Caco-2 (cell line): Measurements from ENCODE around the gene CFAP92. TPM values are rescaled to one million over a fixed set of nuclear protein-coding genes. Genes with fewer than 3 reads are reported as not detected.
A peak's percentile ranks its signal among the peaks of the same experiment; 100 is the strongest.

ENCODE experiments used
- BruUV-seq: library from RNA; stranded (reverse); fragments of 400-500 nt; replicated peaks from 2 replicates; lab custom pipeline; 2021; lab: Mats Ljungman, UMichigan
- CTCF ChIA-PET: fragments of 300-600 bp; sonication (Branson Sonifier 250); formaldehyde crosslinking; loops from one replicate; lab custom pipeline; 2022; ENCODE audit warnings: antibody characterized with exemption; lab: Charles Lee
- POLR2A ChIA-PET: fragments of 300-600 bp; sonication (Branson Sonifier 250); formaldehyde crosslinking; loops from one replicate; lab custom pipeline; 2022; ENCODE audit warnings: antibody characterized with exemption; lab: Charles Lee
- DNase-seq, 2 experiments: peaks; one replicate each; pipeline versions ENCODE4 v3.0.0 to v3.0.0-alpha.2; 2020 to 2022
- H3K27me3 ChIP-seq: replicated peaks from 2 replicates; pipeline ENCODE4 v1.6.0; 2011; ENCODE audit warnings: low read length; ENCODE audit not compliant: control insufficient read depth, insufficient read depth
- H3K36me3 ChIP-seq: 2 replicates; pipeline ENCODE4 v1.5.1; 2011; ENCODE audit warnings: low read length; ENCODE audit not compliant: control insufficient read depth, insufficient read depth
- H3K4me1 ChIP-seq: fragments of 250-450 bp; sonication (Bioruptor Pico); 2 replicates; pipeline ENCODE4 v1.5.1; 2020; ENCODE audit warnings: mild to moderate bottlenecking
- H3K4me3 ChIP-seq: 2 replicates; pipeline ENCODE4 v1.5.1; 2011; ENCODE audit warnings: low read depth, mild to moderate bottlenecking, control low read depth, low read length
- H3K9me3 ChIP-seq: fragments of 250-450 bp; sonication (Bioruptor Pico); 2 replicates; pipeline ENCODE4 v1.5.1; 2020; ENCODE audit warnings: mild to moderate bottlenecking, moderate library complexity
- H3K27ac Mint-ChIP-seq: one replicate; pipeline ENCODE4 v1.8.0; 2022; ENCODE audit warnings: mixed read lengths; ENCODE audit not compliant: unreplicated experiment
- H3K27me3 Mint-ChIP-seq: one replicate; pipeline ENCODE4 v1.8.0; 2022; ENCODE audit warnings: mixed read lengths; ENCODE audit not compliant: insufficient read depth, unreplicated experiment
- H3K36me3 Mint-ChIP-seq: one replicate; pipeline ENCODE4 v1.8.0; 2022; ENCODE audit warnings: mild to moderate bottlenecking, mixed read lengths; ENCODE audit not compliant: insufficient read depth, unreplicated experiment
- H3K4me1 Mint-ChIP-seq: one replicate; pipeline ENCODE4 v1.8.0; 2022; ENCODE audit warnings: low read depth, mixed read lengths; ENCODE audit not compliant: unreplicated experiment
- H3K4me3 Mint-ChIP-seq: one replicate; pipeline ENCODE4 v1.8.0; 2022; ENCODE audit warnings: mild to moderate bottlenecking, moderate library complexity, mixed read lengths; ENCODE audit not compliant: unreplicated experiment
- H3K9me3 Mint-ChIP-seq: one replicate; pipeline ENCODE4 v1.8.0; 2022; ENCODE audit warnings: mixed read lengths; ENCODE audit not compliant: unreplicated experiment
- CTCF ChIP-seq, 2 experiments: fragments of 200-600 bp in 1 of 2; IDR thresholded peaks; 1 replicate in 1 of 2; 2 replicates in 1 of 2; pipeline versions ENCODE4 v1.5.1 to v1.8.0; 2011 to 2022; ENCODE audit warnings: antibody characterized with exemption in 1 of 2, control low read depth in 1 of 2, inconsistent platforms in 1 of 2, low read depth in 1 of 2, low read length in 1 of 2, mild to moderate bottlenecking in 1 of 2, moderate library complexity in 1 of 2; ENCODE audit not compliant: insufficient read depth in 1 of 2, severe bottlenecking in 1 of 2, unreplicated experiment in 1 of 2
- intact Hi-C: fragments of 100-400 bp; cut with micrococcal nuclease; formaldehyde crosslinking; loops from one replicate; pipeline ENCODE4 v1.10.0; 2022; ENCODE audit not compliant: unreplicated experiment
- total RNA-seq: library from RNA; stranded (reverse); gene quantifications from 2 replicates; pipeline ENCODE4 v1.2.3, GENCODE V29; 2022

CFAP92 gene
- total RNA-seq, 1 experiment from 2014 or later: 5.9 TPM

DNA sequence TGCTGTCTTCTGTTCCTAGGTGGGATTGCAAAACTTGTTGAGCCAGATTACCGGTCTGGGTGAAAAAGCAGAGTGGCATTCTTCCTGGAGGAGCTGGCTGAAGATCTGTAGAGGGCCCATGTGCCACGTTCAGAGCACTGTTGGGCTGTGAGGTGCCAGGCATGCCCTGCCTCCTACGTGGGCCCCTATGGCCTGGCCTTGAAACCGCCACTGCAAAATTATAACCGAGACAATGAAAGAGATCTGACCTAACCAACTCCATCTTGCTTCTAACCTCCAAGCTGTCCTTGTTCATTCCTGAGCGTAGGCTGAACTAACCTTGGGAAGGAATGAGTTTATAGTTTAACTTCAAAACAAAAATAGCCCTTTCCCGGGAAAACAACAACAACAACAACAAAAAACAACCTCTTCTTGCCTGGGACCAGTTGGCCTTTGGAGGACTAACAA, 115.8 kb downstream of the CFAP92 start:
- Mint-ChIP-seq H3K4me1 (peaks cover 30% of the 10 kb centered on the region), H3K36me3 (peaks cover 40% of the 10 kb centered on the region), H3K4me3 (peak overlapping the region; percentile 79), H3K27me3 (no peaks in the 10 kb centered on the region), H3K27ac (peak overlapping the region; percentile 87), H3K9me3 (no peaks in the 10 kb centered on the region)
- H3K4me1 ChIP-seq: peaks cover 22% of the 10 kb centered on the region
- peaks cover 2% of the 10 kb centered on the region for H3K36me3 ChIP-seq
- peak overlapping the region; percentile 82 for H3K4me3 ChIP-seq
- POLR2A ChIA-PET: interaction anchor here (1.2 to 1.9 kb wide), 2 partner anchors 197 to 228 kb away, joined by 3 to 12 read pairs; no protein-coding TSS in a partner anchor
- DNase-seq: no peak
- intact Hi-C loops: no loop called here
- BruUV-seq: no TSS peak
- CTCF ChIA-PET: interaction anchor here (1.0 to 3.1 kb wide), 3 partner anchors 73 to 198 kb away, joined by 3 to 14 read pairs (median 5); no protein-coding TSS in a partner anchor
- no peaks in the 10 kb centered on the region for H3K27me3 ChIP-seq
- H3K9me3 ChIP-seq: no peaks in the 10 kb centered on the region
- no peak for TF ChIP-seq CTCF (IDR thresholded peaks at IDR 0.05; ENCODE audit: insufficient read depth in 1 of 2, low read depth in 1 of 2, low read length in 1 of 2, severe bottlenecking in 1 of 2, unreplicated experiment in 1 of 2)

GRCh38 chr3:128875556-128876120, 118.2 kb downstream of the CFAP92 start:
- intact Hi-C loops: no loop called here
- TF ChIP-seq CTCF (IDR thresholded peaks at IDR 0.05; ENCODE audit: insufficient read depth in 1 of 2, low read depth in 1 of 2, low read length in 1 of 2, severe bottlenecking in 1 of 2, unreplicated experiment in 1 of 2): peak; percentile 53 to 77
- BruUV-seq: no TSS peak
- CTCF ChIA-PET: no interaction called here
- Mint-ChIP-seq H3K9me3 (no peaks in the 10 kb centered on the region), H3K4me1 (peaks cover 15% of the 10 kb centered on the region), H3K27ac (no peak overlapping the region), H3K27me3 (no peaks in the 10 kb centered on the region), H3K36me3 (peaks cover 23% of the 10 kb centered on the region), H3K4me3 (no peak overlapping the region)
- H3K4me3 ChIP-seq: no peak overlapping the region
- H3K27me3 ChIP-seq: no peaks in the 10 kb centered on the region
- no peaks in the 10 kb centered on the region for H3K36me3 ChIP-seq
- POLR2A ChIA-PET: no interaction called here
- peak; percentile 56 to 61 for DNase-seq
- no peaks in the 10 kb centered on the region for H3K9me3 ChIP-seq
- peaks cover 9% of the 10 kb centered on the region for H3K4me1 ChIP-seq

DNA sequence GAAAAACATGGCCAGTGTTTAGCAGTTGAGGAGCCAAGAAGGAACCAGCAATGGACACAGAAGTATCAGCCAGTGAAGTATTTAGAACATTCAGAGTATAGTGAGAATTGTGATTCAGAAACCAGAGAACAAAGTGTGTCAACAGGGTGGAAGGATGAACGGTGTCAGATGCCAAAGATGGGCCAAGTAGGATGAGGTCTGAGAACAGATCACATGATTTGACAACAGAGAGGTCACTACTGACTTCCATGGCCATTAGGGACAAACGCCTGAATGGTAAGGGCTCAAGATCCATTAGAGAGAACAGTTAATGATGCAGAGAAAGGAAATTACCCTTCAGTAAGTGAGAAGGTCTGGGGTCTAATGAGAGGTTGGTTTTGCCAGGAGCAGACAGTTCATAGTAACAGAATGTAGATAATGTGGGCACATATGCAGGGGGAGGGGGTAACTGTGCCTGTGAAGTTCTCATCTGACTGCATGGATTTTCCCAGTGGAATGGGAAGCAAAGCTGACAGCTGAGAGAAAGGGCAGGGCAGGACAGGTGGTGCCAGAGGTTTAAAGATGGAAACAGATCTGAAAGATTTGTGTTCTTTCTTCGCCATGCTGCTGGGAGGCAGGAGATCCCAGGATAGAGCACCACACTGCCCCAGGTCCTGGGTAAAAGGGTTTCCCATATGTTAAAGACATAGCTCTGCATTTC, 119.2 kb downstream of the CFAP92 start:
- POLR2A ChIA-PET: no interaction called here
- no TSS peak for BruUV-seq
- no peak overlapping the region for H3K4me3 Mint-ChIP-seq
- no peak for TF ChIP-seq CTCF (IDR thresholded peaks at IDR 0.05; ENCODE audit: insufficient read depth in 1 of 2, low read depth in 1 of 2, low read length in 1 of 2, severe bottlenecking in 1 of 2, unreplicated experiment in 1 of 2)
- peaks cover 14% of the 10 kb centered on the region for H3K36me3 Mint-ChIP-seq
- no peak overlapping the region for H3K4me3 ChIP-seq
- H3K9me3 Mint-ChIP-seq: no peaks in the 10 kb centered on the region
- CTCF ChIA-PET: no interaction called here
- no peaks in the 10 kb centered on the region for H3K27me3 ChIP-seq
- H3K4me1 ChIP-seq: peaks cover 6% of the 10 kb centered on the region
- no peak overlapping the region for H3K27ac Mint-ChIP-seq
- no peaks in the 10 kb centered on the region for H3K27me3 Mint-ChIP-seq
- H3K9me3 ChIP-seq: no peaks in the 10 kb centered on the region
- DNase-seq: no peak
- no peaks in the 10 kb centered on the region for H3K36me3 ChIP-seq
- intact Hi-C loops: no loop called here
- peaks cover 15% of the 10 kb centered on the region for H3K4me1 Mint-ChIP-seq
